ENCODE measurements around the gene PPP1R26. TPM values are rescaled to one million over a fixed set of nuclear protein-coding genes. Genes with fewer than 3 reads are reported as not detected.

Gene PPP1R26
- total and polyA plus RNA-seq, 2 experiments from 2014 or later = 10.7 to 49.8 TPM

- TF ChIP-seq ZNF462 (CRISPR knock-in tag; IDR thresholded peaks at IDR 0.05) = no peak
- TF ChIP-seq EZH2phosphoT487 (IDR thresholded peaks at IDR 0.05; ENCODE audit: unreplicated experiment) = no peak
These were observed 51.5 kb downstream of the PPP1R26 start (continued) for GRCh38 chr9:135531096-135531495.

GRCh38 chr9:135533113-135533512, 53.5 kb downstream of the PPP1R26 start:
- peaks cover 9% of the 10 kb centered on the region; the same call in 2 of the 3 replicates for H3K4me1 Mint-ChIP-seq
- no peaks in the 10 kb centered on the region for H3K27me3 ChIP-seq (ENCODE audit: insufficient read depth)
- H3K36me3 Mint-ChIP-seq (ENCODE audit: low read depth) = no peaks in the 10 kb centered on the region
- no peak for TF ChIP-seq ZNF331 (CRISPR knock-in tag; IDR thresholded peaks at IDR 0.05; ENCODE audit: low read depth)
- TF ChIP-seq, protein P1, sequence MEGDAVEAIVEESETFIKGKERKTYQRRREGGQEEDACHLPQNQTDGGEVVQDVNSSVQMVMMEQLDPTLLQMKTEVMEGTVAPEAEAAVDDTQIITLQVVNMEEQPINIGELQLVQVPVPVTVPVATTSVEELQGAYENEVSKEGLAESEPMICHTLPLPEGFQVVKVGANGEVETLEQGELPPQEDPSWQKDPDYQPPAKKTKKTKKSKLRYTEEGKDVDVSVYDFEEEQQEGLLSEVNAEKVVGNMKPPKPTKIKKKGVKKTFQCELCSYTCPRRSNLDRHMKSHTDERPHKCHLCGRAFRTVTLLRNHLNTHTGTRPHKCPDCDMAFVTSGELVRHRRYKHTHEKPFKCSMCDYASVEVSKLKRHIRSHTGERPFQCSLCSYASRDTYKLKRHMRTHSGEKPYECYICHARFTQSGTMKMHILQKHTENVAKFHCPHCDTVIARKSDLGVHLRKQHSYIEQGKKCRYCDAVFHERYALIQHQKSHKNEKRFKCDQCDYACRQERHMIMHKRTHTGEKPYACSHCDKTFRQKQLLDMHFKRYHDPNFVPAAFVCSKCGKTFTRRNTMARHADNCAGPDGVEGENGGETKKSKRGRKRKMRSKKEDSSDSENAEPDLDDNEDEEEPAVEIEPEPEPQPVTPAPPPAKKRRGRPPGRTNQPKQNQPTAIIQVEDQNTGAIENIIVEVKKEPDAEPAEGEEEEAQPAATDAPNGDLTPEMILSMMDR (conservative IDR thresholded peaks at IDR 0.05; ENCODE audit: low read depth in 2 of 2) = no peak
- no peak for TF ChIP-seq EZH2 (IDR thresholded peaks at IDR 0.05; ENCODE audit: low read depth, unreplicated experiment)
- TF ChIP-seq ETS1 (IDR thresholded peaks at IDR 0.05) = no peak
- H3K27me3 Mint-ChIP-seq (ENCODE audit: insufficient read depth, low read depth, poor library complexity) = peaks cover 4% of the 10 kb centered on the region
- H3K27ac Mint-ChIP-seq = no peak overlapping the region
- no peaks in the 10 kb centered on the region for H4K20me1 ChIP-seq (replicated peaks; ENCODE audit: insufficient read depth)
- H3K9me3 Mint-ChIP-seq = peaks cover 3% of the 10 kb centered on the region; the same call in 1 of the 3 replicates
- no peak overlapping the region for H2AFZ ChIP-seq
- H3K36me3 ChIP-seq (ENCODE audit: insufficient read depth) = no peaks in the 10 kb centered on the region
- no peak overlapping the region for H3K27ac ChIP-seq (ENCODE audit: low read depth)
- H3K4me3 ChIP-seq = no peak overlapping the region
- H3K9me2 ChIP-seq (ENCODE audit: insufficient read depth) = no peaks in the 10 kb centered on the region
- H3K4me1 ChIP-seq (ENCODE audit: insufficient read depth) = no peaks in the 10 kb centered on the region
- no peak overlapping the region for H3K4me2 ChIP-seq
- no peaks in the 10 kb centered on the region for H3F3A ChIP-seq (replicated peaks; ENCODE audit: low read depth)
- DNase-seq (ENCODE audit: low spot score) = no peak
- H3K79me2 ChIP-seq (replicated peaks; ENCODE audit: insufficient read depth) = no peaks in the 10 kb centered on the region
- no peak overlapping the region for H3K4me3 Mint-ChIP-seq
- ATAC-seq = no peak

All from GM23338 (cell line).